Stromal cell of bone marrow (primary cell): ENCODE measurements around the gene DDX21.
"Not testable (repeated sequence)": the region's sequence is repeated elsewhere in the genome, so short reads cannot be mapped to it uniquely, and the experiment has no call there.

Experiments used
- DNase-seq: peaks from one replicate; pipeline ENCODE4 v3.0.0-alpha.2; 2012; ENCODE audit warnings: low read depth

Gene DDX21

DNA sequence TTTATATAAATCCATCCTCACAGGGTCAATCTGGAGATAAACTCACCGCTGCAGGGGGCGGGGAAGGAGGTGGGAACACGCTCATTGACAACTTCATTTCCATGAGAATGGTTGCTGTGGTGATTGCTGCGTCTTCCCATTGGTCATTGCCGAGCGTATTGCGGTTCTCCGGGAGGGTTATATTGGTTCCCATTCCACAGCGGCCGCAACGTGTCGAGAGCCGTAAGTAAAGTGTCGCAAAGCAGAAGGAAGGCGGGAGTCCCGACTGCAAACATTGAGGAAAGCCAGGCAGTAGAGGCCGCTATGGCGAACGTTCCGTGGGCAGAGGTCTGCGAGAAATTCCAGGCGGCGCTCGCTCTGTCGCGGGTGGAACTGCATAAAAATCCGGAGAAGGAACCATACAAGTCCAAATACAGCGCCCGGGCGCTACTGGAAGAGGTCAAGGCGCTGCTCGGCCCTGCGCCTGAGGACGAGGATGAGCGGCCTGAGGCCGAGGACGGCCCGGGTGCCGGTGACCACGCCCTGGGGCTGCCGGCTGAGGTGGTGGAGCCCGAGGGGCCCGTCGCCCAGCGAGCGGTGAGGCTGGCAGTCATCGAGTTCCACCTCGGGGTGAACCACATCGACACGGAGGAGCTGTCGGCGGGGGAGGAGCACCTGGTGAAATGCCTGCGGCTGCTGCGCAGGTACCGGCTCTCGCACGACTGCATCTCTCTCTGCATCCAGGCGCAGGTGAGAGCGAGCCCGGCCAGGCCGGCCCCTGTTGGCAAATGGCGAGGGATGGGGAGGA, 32.8 kb downstream of the DDX21 start, which contains the start of gene KIFBP:
Gene KIFBP, plus strand, starts transcription at position 274 of the 787 bp plus-strand sequence. Its CDS starts 30 bp downstream, at position 304.
- peak; percentile 98 for DNase-seq

DNA sequence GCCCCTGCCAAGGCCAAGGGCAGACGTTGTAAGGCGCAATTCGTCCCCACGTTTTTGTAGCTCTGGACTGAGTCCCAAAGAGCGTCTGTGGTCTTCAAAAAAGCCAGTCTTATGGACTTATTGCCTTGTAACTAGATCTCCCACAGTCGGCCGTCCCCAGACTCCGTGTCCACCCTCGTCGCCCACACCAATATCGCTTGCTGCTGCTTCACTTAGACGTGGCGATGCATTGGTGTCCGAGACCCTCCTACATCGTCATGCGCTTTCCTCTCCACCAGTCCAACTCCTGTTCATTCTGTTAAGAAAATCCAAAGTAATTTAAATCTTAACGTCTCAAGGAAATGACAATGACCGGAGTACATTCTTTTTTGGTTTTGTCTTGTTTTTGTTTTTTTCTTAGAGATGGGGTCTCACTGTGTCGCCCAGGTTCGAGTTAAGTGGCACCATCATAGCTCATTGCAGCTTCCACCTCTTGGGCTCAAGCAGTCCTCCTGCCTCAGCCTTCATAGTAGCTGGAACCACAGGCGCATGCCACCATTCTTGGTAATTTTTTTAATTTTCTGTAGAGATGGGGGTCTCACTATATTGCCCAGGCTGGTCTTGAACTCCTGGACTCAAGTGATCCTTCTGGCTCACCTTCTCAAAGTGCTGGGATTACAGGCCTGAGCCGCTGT, 33.5 kb downstream of the DDX21 start:
- no peak for DNase-seq

DNA sequence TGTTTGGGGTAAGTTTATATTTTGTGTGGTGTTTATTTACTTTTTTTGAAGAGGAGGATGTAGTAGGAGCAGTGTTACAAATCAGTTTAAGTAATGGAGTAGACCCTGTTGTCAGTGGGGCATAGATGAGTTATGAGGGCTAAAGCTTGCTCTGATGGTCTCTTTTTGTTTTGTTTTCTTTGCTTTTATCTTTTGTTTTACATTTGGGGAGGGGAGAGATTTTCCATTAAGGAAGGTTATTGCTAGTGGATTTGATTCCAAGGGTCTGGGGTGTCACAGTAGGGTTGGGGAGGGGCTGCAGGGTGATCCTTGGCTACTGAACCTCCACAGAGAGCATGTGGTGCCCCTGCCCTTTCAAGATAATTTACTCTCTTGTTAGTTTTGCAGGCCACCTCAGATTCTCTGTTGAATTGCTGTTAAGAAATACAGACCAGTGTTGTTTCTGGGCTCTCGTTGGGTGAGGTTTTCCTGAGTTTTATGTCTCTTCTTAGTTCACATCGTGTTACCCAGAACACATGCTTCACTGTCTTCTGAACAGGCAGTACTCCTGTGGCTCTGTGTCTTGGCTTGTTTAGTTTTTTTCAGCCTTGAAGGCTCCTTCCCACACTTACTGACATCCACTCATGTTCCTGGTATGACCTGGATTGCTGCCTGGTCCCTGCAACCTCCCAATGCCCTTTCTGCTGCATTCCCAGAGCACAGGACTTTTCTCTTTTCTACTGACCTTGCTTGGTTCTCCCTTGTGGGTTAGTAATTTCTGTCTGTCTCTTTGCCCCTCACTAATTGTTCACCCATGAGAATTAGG, 36.9 kb downstream of the DDX21 start:
- DNase-seq, result peak; percentile 91

DNA sequence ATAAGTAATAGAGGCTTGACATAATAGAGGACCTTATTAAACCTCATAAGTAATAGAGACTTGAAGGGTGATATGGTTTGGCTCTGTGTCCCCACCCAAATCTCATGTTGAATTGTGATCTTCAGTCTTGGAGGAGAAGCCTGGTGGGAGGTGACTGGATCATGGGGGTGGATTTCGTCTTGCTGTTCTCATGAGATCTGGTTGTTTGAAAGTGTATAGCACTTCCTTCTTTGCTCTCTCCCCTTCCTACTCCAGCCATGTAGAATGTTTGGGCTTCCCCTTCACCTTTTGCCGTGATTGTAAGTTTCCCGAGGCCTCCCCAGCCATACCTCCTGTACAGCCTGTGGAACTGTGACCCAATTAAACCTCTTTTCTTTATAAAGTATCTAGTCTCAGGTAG, 41.2 kb downstream of the DDX21 start:
- DNase-seq, result no peak

DNA sequence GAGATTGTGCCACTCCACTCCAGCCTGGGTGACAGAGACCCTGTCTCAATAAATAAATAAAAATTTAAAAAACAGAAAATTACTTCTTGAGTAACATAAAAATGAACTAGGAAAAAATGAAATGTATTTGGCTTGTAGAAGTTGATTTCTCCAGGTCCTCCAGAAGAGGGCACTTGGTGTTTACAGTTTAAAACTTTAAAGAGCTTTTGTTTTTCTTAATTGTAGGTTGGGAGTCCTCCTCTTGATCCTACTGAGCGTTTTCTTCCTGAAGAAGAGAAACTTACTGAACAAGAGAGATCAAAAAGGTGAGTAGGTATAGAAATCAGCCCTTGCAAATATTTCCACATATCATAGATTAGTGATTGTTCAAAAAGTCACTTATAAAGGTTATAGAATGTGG, 48.9 kb downstream of the DDX21 start:
- DNase-seq, result peak; percentile 54

DNA sequence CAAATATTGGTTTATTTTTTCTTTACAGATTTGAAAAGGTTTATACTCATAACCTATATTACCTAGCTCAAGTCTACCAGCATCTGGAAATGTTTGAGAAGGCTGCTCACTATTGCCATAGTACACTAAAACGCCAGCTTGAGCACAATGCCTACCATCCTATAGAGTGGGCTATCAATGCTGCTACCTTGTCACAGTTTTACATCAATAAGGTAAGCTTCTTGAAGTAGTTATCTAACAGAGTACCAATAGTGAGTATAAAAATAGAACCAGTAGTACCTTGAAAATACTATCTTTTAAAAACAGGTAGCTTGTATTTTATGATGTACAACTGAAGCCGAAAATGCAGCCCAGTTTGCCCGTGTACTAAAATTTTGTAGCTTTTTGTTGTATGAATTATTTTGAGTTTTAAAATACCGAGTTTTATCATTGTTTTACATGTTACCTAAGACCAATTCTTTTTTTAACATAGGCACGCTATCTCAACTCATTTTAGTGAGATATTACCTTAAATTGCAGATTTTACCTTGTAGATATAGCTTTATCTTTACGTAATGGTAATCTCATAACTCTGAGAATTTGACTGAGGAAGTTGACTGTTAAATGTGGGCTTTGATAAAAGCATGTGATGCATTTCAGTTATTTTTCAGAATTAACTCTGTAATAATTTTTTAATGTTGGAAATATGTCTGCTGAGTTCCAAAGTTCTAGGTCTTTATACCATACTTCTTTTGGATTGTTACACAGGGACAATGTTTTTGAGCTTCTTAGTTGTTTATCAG, 49.9 kb downstream of the DDX21 start:
- DNase-seq, result no peak

DNA sequence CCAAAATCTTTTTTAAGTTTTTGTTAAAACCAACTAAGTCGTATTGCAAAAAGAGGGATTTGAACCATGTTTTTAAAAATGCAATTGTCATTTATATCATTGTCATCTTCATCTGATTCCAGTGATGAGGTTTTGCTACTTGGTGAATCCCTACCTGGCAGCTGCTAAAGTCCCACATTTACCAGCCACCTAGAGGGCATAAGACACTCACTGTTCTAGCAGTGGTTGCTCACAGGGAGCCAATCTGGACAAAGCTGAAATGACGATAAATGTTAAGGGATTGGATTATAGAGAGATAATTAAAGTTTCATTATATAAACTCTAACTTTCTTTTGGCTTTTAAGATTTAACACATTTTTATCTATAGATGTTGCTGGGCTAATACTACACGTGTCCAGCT, 51.3 kb downstream of the DDX21 start:
- DNase-seq, result no peak

DNA sequence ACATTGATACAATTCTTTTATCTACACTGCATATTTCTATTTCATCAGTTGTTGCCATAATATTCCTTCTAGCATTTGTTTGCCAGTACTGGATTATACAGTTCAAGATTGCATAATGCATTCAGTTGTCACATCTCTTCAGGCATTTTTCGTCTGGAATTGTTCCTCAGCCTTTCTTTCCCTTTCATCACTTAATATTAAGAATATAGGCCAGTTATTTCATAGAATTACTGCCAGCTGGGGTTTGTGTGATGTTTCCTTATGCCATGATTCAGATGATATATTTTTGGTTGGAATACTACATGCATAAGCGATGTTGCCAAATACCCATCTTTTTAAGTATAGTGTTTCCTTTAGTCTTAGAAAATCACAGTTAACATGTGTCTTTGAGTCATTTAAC, 53.4 kb downstream of the DDX21 start:
- peak; percentile 56 for DNase-seq

DNA sequence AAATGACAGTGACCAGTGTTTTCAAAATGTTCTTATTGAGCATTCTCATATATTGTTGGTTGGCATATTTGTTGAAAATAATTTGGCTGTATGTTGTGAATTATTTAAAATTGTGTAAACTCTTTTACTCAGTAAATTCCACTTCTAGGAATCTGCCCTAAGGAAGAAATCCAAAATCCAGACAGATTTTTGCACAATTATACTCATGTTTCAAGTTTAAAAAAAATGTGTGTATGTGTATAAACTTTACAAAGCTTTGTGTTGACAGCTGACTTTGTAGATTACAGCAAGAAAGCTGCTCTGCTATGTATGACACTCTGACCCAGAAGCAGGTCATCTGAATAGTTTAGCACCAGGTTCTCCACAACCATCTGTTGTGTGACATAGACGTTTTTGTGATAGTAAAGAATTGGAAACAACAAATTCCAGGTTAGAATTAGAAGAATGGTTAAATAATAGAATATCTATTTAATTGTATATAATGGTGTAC, 54.2 kb downstream of the DDX21 start:
- no peak for DNase-seq

DNA sequence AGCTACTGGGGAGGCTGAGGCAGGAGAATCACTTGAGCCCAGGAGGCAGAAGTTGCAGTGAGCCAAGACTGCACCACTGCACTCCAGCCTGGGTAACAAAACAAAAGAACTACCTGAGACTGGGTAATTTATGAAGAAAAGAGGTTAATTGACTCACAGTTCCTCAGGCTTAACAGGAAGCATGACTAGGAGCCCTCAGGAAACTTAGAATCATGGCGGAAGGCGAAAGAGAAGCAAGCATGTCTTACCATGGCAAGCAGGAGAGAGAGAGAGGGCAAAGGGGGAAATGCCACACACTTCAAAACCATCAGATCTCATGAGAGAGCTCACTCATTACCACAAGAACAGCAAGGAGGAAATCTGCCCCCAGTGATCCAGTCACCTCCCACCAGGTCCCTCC, 56.8 kb downstream of the DDX21 start:
- DNase-seq, result not testable (repeated sequence)

DNA sequence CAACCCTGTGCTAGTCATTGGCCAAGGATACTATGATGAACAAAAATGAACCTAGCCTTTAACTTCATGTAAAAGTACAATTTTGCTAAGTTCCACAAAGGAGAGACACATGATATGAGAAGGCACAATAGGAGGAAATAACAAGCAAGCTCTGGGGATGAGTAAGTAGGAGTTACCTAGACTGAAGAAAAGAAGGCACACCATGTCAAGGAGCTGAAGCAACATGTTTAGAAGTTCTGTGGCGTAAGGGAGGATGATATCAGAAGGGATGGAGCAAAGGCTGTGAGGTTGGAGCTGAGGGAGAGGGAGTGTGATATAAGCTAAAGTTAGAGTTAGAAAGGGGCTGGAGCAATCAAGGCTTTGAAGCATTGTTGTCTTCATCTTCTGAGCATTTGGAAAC, 58.2 kb downstream of the DDX21 start:
- DNase-seq, result no peak

DNA sequence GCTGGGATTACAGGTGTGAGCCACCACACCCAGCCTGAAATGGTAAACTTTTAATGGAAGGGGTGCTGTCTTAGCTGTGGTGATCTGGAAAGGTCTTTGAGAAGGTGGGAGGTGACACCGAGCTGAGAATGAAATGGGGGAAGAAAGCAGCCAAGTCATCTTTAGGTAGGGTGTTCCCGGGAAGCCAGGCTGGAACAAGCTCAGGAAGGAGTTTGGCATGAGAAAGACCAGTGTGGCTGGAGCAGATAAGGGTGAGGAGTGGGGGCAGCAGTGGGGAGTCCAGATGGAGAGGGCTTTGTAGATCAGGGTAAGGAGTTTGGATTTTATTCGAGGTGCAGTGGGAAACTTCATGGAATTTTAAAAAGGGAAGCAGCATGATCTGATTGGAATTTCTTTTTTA, 62.6 kb downstream of the DDX21 start:
- no peak for DNase-seq

DNA sequence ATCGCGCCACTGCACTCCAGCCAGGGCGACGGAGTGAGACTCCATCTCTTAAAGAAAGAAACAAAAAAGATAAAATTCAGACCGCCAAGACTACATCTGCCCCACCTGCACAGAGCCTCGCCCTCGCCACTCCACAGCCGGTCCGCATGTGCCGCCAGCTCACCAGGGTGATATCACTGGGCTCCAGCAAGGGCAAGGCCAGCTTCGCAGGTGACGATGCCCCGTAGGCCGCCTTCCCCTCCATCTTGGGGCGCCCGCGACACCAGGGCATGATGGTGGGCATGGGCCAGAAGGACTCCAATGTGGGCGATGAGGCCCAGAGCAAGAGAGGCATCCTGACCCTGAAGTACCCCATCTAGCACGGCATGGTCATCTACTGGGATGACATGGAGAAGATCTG, 66.6 kb downstream of the DDX21 start:
- DNase-seq, result no peak

DNA sequence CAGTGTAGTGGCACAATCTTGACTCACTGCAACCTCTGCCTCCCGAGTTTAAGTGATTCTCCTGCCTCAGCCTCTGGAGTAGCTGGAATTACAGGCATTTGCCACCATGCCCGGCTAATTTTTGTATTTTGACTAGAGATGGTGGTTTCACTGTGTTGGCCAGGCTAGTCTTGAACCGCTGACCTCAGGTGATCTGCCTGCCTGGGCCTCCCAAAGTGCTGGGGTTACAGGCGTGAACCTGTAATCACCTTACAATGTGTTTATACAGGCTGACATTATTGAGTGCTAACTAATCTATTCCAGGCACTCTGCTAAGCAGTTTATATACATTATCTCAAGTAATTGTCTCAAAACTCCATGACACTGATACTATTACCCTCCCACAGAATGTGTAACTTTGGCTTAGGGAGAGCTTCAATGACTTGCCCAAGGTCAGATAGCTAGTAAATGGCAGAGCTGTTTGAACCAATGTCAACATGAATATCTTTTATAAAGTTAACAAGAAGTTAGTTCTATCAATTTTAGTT, 69.5 kb downstream of the DDX21 start:
- DNase-seq, result no peak

DNA sequence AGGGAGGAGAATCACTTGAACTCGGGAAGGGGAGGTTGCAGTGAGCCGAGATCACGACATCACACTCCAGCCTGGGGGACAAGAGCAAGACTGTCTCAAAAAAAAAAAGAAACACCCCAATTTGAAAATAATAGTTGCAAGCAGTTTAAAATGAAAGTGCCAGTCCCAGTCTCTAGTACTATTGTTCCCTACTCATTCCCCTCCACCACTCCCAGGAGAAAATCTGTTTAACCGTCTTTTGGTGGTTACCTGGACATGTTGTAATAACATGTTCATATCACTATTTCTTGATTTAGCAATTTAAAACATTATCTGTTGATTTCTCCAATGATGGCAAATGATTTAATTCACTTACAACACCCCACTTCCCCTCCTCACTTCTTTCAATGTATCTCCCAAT, 77.3 kb downstream of the DDX21 start:
- no peak for DNase-seq
